ENCODE results near the gene ACSL1. TPM values are rescaled to one million over a fixed set of nuclear protein-coding genes. Genes with fewer than 3 reads are reported as not detected.

Gene ACSL1
- total RNA-seq, 1 experiment from 2014 or later: 3.5 TPM

- H3K9me3 ChIP-seq (ENCODE audit: control insufficient read depth, low read depth, low read length): no peaks in the 10 kb centered on the region
- no peak overlapping the region for H3K27ac ChIP-seq (ENCODE audit: insufficient read length, low read depth, low read length)
- no peaks in the 10 kb centered on the region for H3K23me2 ChIP-seq (ENCODE audit: insufficient read length, low read depth, low read length, poor library complexity, severe bottlenecking)
- no peak overlapping the region for H3K18ac ChIP-seq (ENCODE audit: insufficient read length, low read depth, low read length)
- no peaks in the 10 kb centered on the region for H3K79me1 ChIP-seq (ENCODE audit: insufficient read depth, low read depth, low read length, poor library complexity, severe bottlenecking)
- TF ChIP-seq CTCF (conservative IDR thresholded peaks at IDR 0.05): no peak
- H3K4me1 ChIP-seq (ENCODE audit: insufficient read depth, low read length): no peaks in the 10 kb centered on the region
- H3K4ac ChIP-seq (ENCODE audit: low read depth, low read length): no peak overlapping the region
- DNase-seq: no peak
- no peak overlapping the region for H3K4me2 ChIP-seq (ENCODE audit: insufficient read depth, insufficient read length, low read length)
- H3K79me2 ChIP-seq (ENCODE audit: insufficient read depth, low read length): no peaks in the 10 kb centered on the region; the same call in 1 of the 2 replicates
- H3K14ac ChIP-seq (ENCODE audit: insufficient read depth, low read length): no peak overlapping the region
- Mint-ChIP-seq H3K27me3 (ENCODE audit: low read depth) (peaks cover 14% of the 10 kb centered on the region), H3K4me1 (peaks cover 9 to 12% of the 10 kb centered on the region in 2 experiments), H3K4me3 (no peak overlapping the region), H3K9me3 (no peaks in the 10 kb centered on the region), H3K27ac (no peak overlapping the region), H3K36me3 (ENCODE audit: insufficient read depth in 1 of 3, low read depth in 3 of 3) (no peaks in the 10 kb centered on the region)
- H3K9ac ChIP-seq (ENCODE audit: extremely low read depth, insufficient read length, low read length): no peak overlapping the region
- no peak overlapping the region for H2BK5ac ChIP-seq (ENCODE audit: insufficient read length, low read length)
- H2BK20ac ChIP-seq (ENCODE audit: low read depth, low read length, poor library complexity, severe bottlenecking): no peak overlapping the region
- no peaks in the 10 kb centered on the region for H4K20me1 ChIP-seq (ENCODE audit: control insufficient read depth, insufficient read depth, insufficient read length)
- no peak overlapping the region for H2AFZ ChIP-seq (ENCODE audit: low read length)
- H3K56ac ChIP-seq (ENCODE audit: insufficient read length, low read depth, low read length): no peak overlapping the region
- H2BK120ac ChIP-seq (ENCODE audit: low read depth, low read length, poor library complexity, severe bottlenecking): no peak overlapping the region
- H2BK15ac ChIP-seq (ENCODE audit: low read depth, low read length): no peak overlapping the region
- no peak overlapping the region for H2AK5ac ChIP-seq (ENCODE audit: insufficient read length, low read length)
- no peak overlapping the region for H4K5ac ChIP-seq (ENCODE audit: insufficient read length, low read depth, low read length)
- no peak overlapping the region for H4K8ac ChIP-seq (replicated peaks; ENCODE audit: insufficient read length, low read depth, low read length)
- no CpG with 5 or more reads among the region's 4 CpGs for WGBS (ENCODE audit: extremely low coverage, insufficient read length, low lambda C conversion rate)
- no peak overlapping the region for H4K91ac ChIP-seq (ENCODE audit: insufficient read length, low read depth, low read length)
- H2BK12ac ChIP-seq (ENCODE audit: insufficient read length, low read depth, low read length): no peak overlapping the region
- H3K23ac ChIP-seq (ENCODE audit: insufficient read length, low read depth, low read length): no peak overlapping the region
- H3T11ph ChIP-seq (ENCODE audit: low read length): no peak overlapping the region
- no peaks in the 10 kb centered on the region for H3K27me3 ChIP-seq (ENCODE audit: insufficient read depth, low read length)
These were observed 7.6 kb downstream of the ACSL1 start for GRCh38 chr4:184818216-184818564.
